ENCODE data around the gene MAP1LC3B.

DNA sequence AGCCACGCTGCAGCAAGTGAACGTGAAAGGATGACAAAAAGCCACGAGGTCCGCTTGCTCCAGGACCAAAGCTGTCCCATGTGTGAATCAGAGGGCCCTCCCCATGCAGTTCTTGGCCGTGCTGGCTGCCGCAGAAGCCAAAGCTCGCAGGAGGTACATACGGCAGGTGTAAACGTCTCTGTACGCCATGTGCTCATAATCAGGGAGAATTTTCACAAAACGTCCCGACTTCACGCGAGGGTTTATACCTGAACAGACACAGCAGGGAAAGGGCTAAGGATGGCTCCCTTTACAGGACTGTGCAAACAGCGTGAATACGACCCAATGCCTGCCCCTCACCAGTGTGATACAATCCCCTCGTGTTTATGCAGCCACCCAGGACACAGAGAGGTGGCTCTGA lies 33.9 kb upstream of the MAP1LC3B start:
- TF ChIP-seq, protein P1, sequence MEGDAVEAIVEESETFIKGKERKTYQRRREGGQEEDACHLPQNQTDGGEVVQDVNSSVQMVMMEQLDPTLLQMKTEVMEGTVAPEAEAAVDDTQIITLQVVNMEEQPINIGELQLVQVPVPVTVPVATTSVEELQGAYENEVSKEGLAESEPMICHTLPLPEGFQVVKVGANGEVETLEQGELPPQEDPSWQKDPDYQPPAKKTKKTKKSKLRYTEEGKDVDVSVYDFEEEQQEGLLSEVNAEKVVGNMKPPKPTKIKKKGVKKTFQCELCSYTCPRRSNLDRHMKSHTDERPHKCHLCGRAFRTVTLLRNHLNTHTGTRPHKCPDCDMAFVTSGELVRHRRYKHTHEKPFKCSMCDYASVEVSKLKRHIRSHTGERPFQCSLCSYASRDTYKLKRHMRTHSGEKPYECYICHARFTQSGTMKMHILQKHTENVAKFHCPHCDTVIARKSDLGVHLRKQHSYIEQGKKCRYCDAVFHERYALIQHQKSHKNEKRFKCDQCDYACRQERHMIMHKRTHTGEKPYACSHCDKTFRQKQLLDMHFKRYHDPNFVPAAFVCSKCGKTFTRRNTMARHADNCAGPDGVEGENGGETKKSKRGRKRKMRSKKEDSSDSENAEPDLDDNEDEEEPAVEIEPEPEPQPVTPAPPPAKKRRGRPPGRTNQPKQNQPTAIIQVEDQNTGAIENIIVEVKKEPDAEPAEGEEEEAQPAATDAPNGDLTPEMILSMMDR (conservative IDR thresholded peaks at IDR 0.05; ENCODE audit: low read depth, low read length): no peak
- TF ChIP-seq EZH2 (IDR thresholded peaks at IDR 0.05; ENCODE audit: borderline replicate concordance, low read depth, low read length, poor library complexity, severe bottlenecking): no peak

Measured in A673 (cell line).